GM19468 (cell line): ENCODE measurements around the gene GJA10.

Experiments used
- ATAC-seq: cut with Tn5 transposase; IDR thresholded peaks from one replicate; pipeline ENCODE4 v1.9.1; 2021; ENCODE audit warnings: mild to moderate bottlenecking, moderate library complexity, moderate number of reproducible peaks; ENCODE audit not compliant: unreplicated experiment; ENCODE audit errors: extremely low read depth

The GJA10 gene

GRCh38 chr6:89916136-89916920 is 22.1 kb downstream of the GJA10 start:
- no peak for ATAC-seq

GRCh38 chr6:89917216-89917615 is 22.9 kb downstream of the GJA10 start:
- ATAC-seq = no peak

- ATAC-seq = no peak
Observed at GRCh38 chr6:89917801-89918366, 23.6 kb downstream of the GJA10 start.

- ATAC-seq = no peak
Observed at GRCh38 chr6:89921197-89921596, 26.9 kb downstream of the GJA10 start.

- no peak for ATAC-seq
Observed at GRCh38 chr6:89921691-89922090, 27.4 kb downstream of the GJA10 start.

GRCh38 chr6:89924231-89924630 is 30.0 kb downstream of the GJA10 start:
- ATAC-seq = no peak

- ATAC-seq = no peak
Observed at GRCh38 chr6:89925826-89926225, 31.6 kb downstream of the GJA10 start.

GRCh38 chr6:89927264-89927663 is 33.0 kb downstream of the GJA10 start:
- ATAC-seq = no peak

GRCh38 chr6:89927791-89928550 is 33.7 kb downstream of the GJA10 start:
- no peak for ATAC-seq

GRCh38 chr6:89928604-89929003 is 34.3 kb downstream of the GJA10 start:
- ATAC-seq = no peak

- ATAC-seq = no peak
Observed at GRCh38 chr6:89930789-89931188, 36.5 kb downstream of the GJA10 start.

GRCh38 chr6:89932245-89932802 is 38.1 kb downstream of the GJA10 start:
- ATAC-seq = no peak

GRCh38 chr6:89934685-89935366 is 40.6 kb downstream of the GJA10 start:
- no peak for ATAC-seq

GRCh38 chr6:89936177-89936576 is 41.9 kb downstream of the GJA10 start:
- ATAC-seq = no peak

GRCh38 chr6:89938014-89938413 is 43.7 kb downstream of the GJA10 start:
- ATAC-seq = no peak

GRCh38 chr6:89939144-89939543 is 44.9 kb downstream of the GJA10 start:
- ATAC-seq = no peak

GRCh38 chr6:89940225-89941027 is 46.2 kb downstream of the GJA10 start:
- no peak for ATAC-seq

- no peak for ATAC-seq
Observed at GRCh38 chr6:89941031-89941762, 46.9 kb downstream of the GJA10 start.
